Motor neuron (in vitro differentiated cells): ENCODE measurements around the gene ADPRHL1. TPM values are rescaled to one million over a fixed set of nuclear protein-coding genes. Genes with fewer than 3 reads are reported as not detected.
"Not testable (repeated sequence)": the region's sequence is repeated elsewhere in the genome, so short reads cannot be mapped to it uniquely, and the experiment has no call there.

Source experiments
- ATAC-seq, 8 experiments: fragments of 200-7000 bp; cut with Tn5 transposase; replicated peaks in 6 of 8; 2 replicates each; pipeline ENCODE4 v1.8.0; 2021; ENCODE audit warnings: mild to moderate bottlenecking in 8 of 8, moderate library complexity in 8 of 8
- H3K27ac ChIP-seq, 2 donors: fragments of 250-450 bp; sonication (Bioruptor Pico); 2 replicates each; pipeline ENCODE4 v1.9.0; 2021; ENCODE audit warnings: antibody characterized with exemption in 2 of 2, mild to moderate bottlenecking in 2 of 2, moderate library complexity in 1 of 2
- H3K4me1 ChIP-seq, 2 donors: fragments of 250-450 bp; sonication (Bioruptor Pico); replicated peaks in 1 of 2; 2 replicates each; pipeline ENCODE4 v1.6.1; 2021; ENCODE audit warnings: antibody characterized with exemption in 2 of 2, mild to moderate bottlenecking in 2 of 2, moderate library complexity in 1 of 2
- H3K4me3 ChIP-seq, 5 donors: fragments of 250-450 bp; sonication (Bioruptor Pico); 2 replicates each; pipeline ENCODE4 v1.9.0; 2021; ENCODE audit warnings: antibody characterized with exemption in 5 of 5, mild to moderate bottlenecking in 5 of 5, moderate library complexity in 4 of 5
- WGBS, 10 experiments: fragments of 450-650 bp; shearing (Covaris generic); methylation state at CpG; one replicate each; pipeline ENCODE4 v1.0.0; 2022; 5-methylcytosine and 5-hydroxymethylcytosine counted together
- in situ Hi-C, 9 experiments: fragments of 400-800 bp; cut with MboI; loops; one replicate each; pipeline ENCODE4 v1.15.0; 2021; ENCODE audit warnings: low sequenced_read_pairs in 9 of 9, low pct_unique_long_range_greater_than_20kb in 2 of 9; ENCODE audit not compliant: unreplicated experiment in 9 of 9
- total RNA-seq, 8 experiments: library from RNA; unstranded; fragments of 300-600 nt; gene quantifications; 2 replicates each; pipeline versions ENCODE4 v1.2.3 to v1.2.4, GENCODE V29; 2022

The ADPRHL1 gene
- total RNA-seq, 8 experiments from 2014 or later = 0.65 to 25.6 (median 2.1) TPM

DNA sequence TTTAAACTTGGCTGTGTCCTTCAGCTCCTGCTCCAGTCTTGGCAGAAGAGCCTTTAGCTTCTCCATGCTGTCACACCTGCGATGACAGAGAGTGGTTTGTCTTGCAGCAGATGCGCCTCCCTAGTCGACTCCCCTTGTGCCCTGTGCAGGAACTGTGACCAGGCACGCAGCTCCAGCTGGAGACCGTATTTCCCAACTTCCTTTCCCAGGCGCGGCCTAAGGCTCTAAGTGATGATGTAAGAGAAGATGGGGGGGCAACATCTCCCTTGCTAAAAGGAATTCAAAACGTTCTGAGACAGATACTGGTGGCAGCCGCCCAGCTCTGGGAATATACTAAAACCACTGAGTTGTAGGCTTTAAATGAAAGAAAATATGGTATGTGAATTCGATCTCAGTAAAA lies 20.9 kb upstream of the ADPRHL1 start:
- Histone ChIP-seq H3K27ac (no peak overlapping the region), H3K4me3 (no peak overlapping the region), H3K4me1 (peaks cover 1 to 3% of the 10 kb centered on the region in 2 donors)
- WGBS, 10 experiments = 30 to 100% (median 90%) methylated on average over 1 to 9 of the region's 10 CpGs; no CpG with 5 or more reads in 1 of the 10 experiments
- ATAC-seq = peak in 3 of 8 experiments; percentile 29 to 89 (median 40)
- in situ Hi-C loops = no loop called here

- Histone ChIP-seq H3K4me1 (peaks cover 10 to 12% of the 10 kb centered on the region in 2 donors), H3K4me3 (no peak overlapping the region), H3K27ac (no peak overlapping the region)
- ATAC-seq = no peak
- 63 to 100% (median 87%) methylated on average over 1 to 11 of the region's 28 CpGs; no CpG with 5 or more reads in 1 of the 10 experiments for WGBS, 10 experiments
- in situ Hi-C loops = no loop called here
Measured at GRCh38 chr13:113472355-113473025, 19.2 kb upstream of the ADPRHL1 start.

- Histone ChIP-seq H3K27ac (no peak overlapping the region), H3K4me1 (peaks cover 10 to 12% of the 10 kb centered on the region in 2 donors), H3K4me3 (no peak overlapping the region)
- ATAC-seq = no peak
- WGBS, 10 experiments = 60 to 100% (median 88%) methylated on average over 1 to 8 of the region's 11 CpGs; no CpG with 5 or more reads in 4 of the 10 experiments
- in situ Hi-C loops = no loop called here
Measured at GRCh38 chr13:113471844-113472243, 18.6 kb upstream of the ADPRHL1 start.

GRCh38 chr13:113470635-113471163 lies 17.4 kb upstream of the ADPRHL1 start:
- WGBS, 10 experiments = 100% methylated on average over 1 of the region's 4 CpGs; no CpG with 5 or more reads in 9 of the 10 experiments
- ATAC-seq, H3K27ac ChIP-seq, in situ Hi-C loops, H3K4me3 ChIP-seq: not testable (repeated sequence)
- H3K4me1 ChIP-seq = peaks cover 10 to 12% of the 10 kb centered on the region in 2 donors

DNA sequence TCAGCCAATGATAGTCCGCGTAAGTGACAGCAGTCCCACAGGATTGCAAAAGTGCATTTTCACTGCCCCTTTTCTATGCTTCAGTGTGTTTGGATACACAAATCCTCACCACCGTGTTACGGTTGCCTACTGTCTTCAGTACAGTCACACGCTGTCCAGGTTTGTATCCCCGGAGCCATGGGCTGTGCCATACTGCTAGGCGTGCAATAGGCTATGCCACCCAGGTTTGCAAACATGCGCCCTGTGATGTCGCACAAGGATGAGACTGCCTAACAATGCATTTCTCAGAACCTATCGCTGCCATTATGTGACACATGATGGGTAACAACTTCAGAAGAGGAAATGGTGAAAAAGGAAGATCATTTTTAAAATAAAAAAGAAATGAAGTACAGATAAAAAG lies 16.8 kb upstream of the ADPRHL1 start:
- ATAC-seq = no peak
- in situ Hi-C loops = no loop called here
- 69 to 100% (median 95%) methylated on average over 2 to 10 of the region's 10 CpGs; no CpG with 5 or more reads in 2 of the 10 experiments for WGBS, 10 experiments

DNA sequence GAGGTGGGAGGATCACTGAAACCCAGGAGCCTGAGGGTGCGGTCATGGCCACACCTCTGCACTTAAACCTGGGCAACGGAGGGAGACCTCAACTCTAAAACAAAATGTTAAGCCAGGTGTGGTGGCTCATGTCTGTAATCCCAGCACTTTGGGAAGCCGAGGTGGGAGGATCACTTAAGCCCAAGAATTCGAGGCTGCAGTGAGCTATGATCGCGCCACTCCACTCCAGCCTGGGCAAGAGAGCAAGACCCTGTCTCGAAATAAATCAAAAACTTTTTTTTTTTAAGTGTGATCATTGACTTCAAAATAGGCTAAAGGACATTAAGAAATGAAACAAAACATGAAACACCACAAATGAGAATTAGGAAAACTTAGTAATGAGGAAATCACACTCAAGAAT lies 16.3 kb upstream of the ADPRHL1 start:
- no peak for ATAC-seq
- H3K27ac ChIP-seq = peak overlapping the region in 1 of 2 donors; percentile 44
- peaks cover 10 to 12% of the 10 kb centered on the region in 2 donors for H3K4me1 ChIP-seq
- H3K4me3 ChIP-seq = no peak overlapping the region
- in situ Hi-C loops = no loop called here
- 82 to 100% (median 96%) methylated on average over 1 to 7 of the region's 7 CpGs; no CpG with 5 or more reads in 2 of the 10 experiments for WGBS, 10 experiments

More for the DNA sequence above, 16.8 kb upstream of the ADPRHL1 start:
- Histone ChIP-seq H3K4me1 (peaks cover 10 to 12% of the 10 kb centered on the region in 2 donors), H3K27ac (no peak overlapping the region), H3K4me3 (no peak overlapping the region)

GRCh38 chr13:113468472-113469201 lies 15.3 kb upstream of the ADPRHL1 start:
- in situ Hi-C loops = no loop called here
- WGBS, 10 experiments = 0 to 75% (median 15%) methylated on average over 1 to 6 of the region's 22 CpGs; no CpG with 5 or more reads in 5 of the 10 experiments
- peak; percentile 49 to 90 (median 80) for ATAC-seq
- Histone ChIP-seq H3K4me1 (peaks cover 10 to 12% of the 10 kb centered on the region in 2 donors), H3K27ac (peak overlapping the region; percentile 25 to 44), H3K4me3 (peak overlapping the region in 2 of 5 donors; percentile 1 to 2)

- 82 to 100% (median 94%) methylated on average over 2 to 5 of the region's 7 CpGs; no CpG with 5 or more reads in 2 of the 10 experiments for WGBS, 10 experiments
- no peak overlapping the region for H3K27ac ChIP-seq
- peaks cover 10 to 12% of the 10 kb centered on the region in 2 donors for H3K4me1 ChIP-seq
- ATAC-seq = no peak
- in situ Hi-C loops = no loop called here
- no peak overlapping the region for H3K4me3 ChIP-seq
Measured at GRCh38 chr13:113468029-113468428, 14.7 kb upstream of the ADPRHL1 start.

- H3K4me1 ChIP-seq = peaks cover 10 to 12% of the 10 kb centered on the region in 2 donors
- WGBS, 10 experiments = 7 to 93% (median 33%) methylated on average over 1 to 3 of the region's 3 CpGs; no CpG with 5 or more reads in 4 of the 10 experiments
- no peak overlapping the region for H3K4me3 ChIP-seq
- ATAC-seq = peak in 7 of 8 experiments; percentile 21 to 59 (median 49)
- H3K27ac ChIP-seq = no peak overlapping the region
- in situ Hi-C loops = no loop called here
Measured at GRCh38 chr13:113466383-113466782, 13.1 kb upstream of the ADPRHL1 start.

GRCh38 chr13:113465300-113465699 lies 12.0 kb upstream of the ADPRHL1 start:
- ATAC-seq = no peak
- peaks cover 10 to 12% of the 10 kb centered on the region in 2 donors for H3K4me1 ChIP-seq
- in situ Hi-C loops = no loop called here
- H3K27ac ChIP-seq = no peak overlapping the region
- WGBS, 10 experiments = 60 to 100% (median 92%) methylated on average over 1 to 4 of the region's 4 CpGs; no CpG with 5 or more reads in 1 of the 10 experiments
- no peak overlapping the region for H3K4me3 ChIP-seq

DNA sequence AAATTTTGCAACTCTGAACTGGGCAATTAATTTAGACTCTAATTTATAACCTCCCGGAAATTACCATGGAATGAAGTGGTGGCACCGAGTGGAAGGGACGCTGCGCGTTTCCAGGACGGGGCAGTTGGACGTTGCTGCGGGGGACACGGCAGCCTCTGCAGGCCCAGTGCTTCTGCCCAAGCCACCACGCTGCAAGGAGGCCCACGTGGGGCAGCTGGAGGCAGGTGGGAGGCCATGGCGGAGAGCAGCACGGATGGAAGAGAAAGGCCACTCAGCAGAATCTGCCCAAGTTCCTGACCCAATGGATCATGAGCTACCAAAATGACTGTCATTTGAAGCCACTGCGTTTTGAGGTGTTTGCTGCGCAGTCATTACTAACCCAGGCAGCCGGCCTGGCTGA lies 11.2 kb upstream of the ADPRHL1 start:
- Histone ChIP-seq H3K4me1 (peaks cover 10 to 12% of the 10 kb centered on the region in 2 donors), H3K4me3 (no peak overlapping the region), H3K27ac (no peak overlapping the region)
- in situ Hi-C loops = no loop called here
- ATAC-seq = no peak
- WGBS, 10 experiments = 85 to 100% (median 93%) methylated on average over 1 to 12 of the region's 16 CpGs; no CpG with 5 or more reads in 2 of the 10 experiments

DNA sequence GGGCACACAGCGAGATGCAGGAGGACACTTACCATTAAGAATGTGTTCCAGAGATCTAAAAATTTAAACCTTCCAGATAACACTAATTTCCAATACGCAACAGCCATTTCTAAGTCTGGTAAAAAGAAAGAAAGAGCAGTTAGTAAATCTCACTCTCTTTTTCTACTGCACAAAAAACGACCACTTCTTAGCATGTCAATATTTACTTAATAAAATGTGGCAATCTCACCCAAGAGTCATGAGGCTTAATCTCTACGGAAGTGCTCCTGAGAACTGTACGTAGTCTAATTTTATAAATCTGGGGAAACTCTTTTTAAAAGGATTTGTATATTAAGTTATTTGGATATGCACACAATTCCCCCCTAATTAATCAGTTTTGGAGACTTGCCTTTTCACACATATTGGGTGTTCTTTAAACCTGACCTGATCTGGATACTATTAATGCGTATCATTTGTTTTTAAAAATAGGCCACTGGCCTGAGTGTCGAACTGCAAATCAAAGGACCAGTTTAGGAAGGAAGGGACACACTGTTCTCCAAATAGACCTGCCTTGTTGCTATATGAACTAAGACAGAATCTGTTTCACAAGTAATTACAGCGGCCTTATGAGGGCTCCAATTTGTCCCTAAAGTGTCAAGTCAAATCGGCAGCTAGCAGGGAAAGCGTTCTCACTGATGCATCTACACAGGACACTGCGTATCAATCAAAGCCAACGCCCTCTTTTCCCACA lies 7.9 kb upstream of the ADPRHL1 start:
- in situ Hi-C loops = no loop called here
- Histone ChIP-seq H3K4me1 (no peaks in the 10 kb centered on the region), H3K4me3 (no peak overlapping the region), H3K27ac (no peak overlapping the region)
- WGBS, 10 experiments = 73 to 96% (median 87%) methylated on average over 2 to 11 of the region's 12 CpGs
- ATAC-seq = no peak
